Osteoblast (primary cell): ENCODE results near the gene ZNF710. TPM values are rescaled to one million over a fixed set of nuclear protein-coding genes. Genes with fewer than 3 reads are reported as not detected.

ENCODE experiments used
- DNase-seq: peaks from one replicate; pipeline ENCODE4 v3.0.0; 2011; ENCODE audit warnings: low spot score, mixed read lengths; ENCODE audit not compliant: insufficient read length; ENCODE audit errors: missing footprints
- H2AFZ ChIP-seq: 2 replicates; pipeline ENCODE4 v1.6.0; 2011; ENCODE audit warnings: mild to moderate bottlenecking, low read length
- H3K27ac ChIP-seq: 2 replicates; pipeline ENCODE4 v1.5.1; 2011; ENCODE audit warnings: mild to moderate bottlenecking, low read depth, low read length, moderate library complexity
- H3K27me3 ChIP-seq: 2 replicates; pipeline ENCODE4 v1.6.0; 2012; ENCODE audit warnings: mild to moderate bottlenecking, control low read depth, inconsistent platforms, low read length, moderate library complexity; ENCODE audit not compliant: insufficient read depth
- H3K36me3 ChIP-seq: 2 replicates; pipeline ENCODE4 v1.5.1; 2011; ENCODE audit warnings: mild to moderate bottlenecking, low read length, control low read depth, moderate library complexity; ENCODE audit not compliant: insufficient read depth
- H3K4me1 ChIP-seq: 2 replicates; pipeline ENCODE4 v1.5.1; 2011; ENCODE audit warnings: mild to moderate bottlenecking, low read length, control low read depth, moderate library complexity; ENCODE audit not compliant: insufficient read depth
- H3K4me2 ChIP-seq: 2 replicates; pipeline ENCODE4 v1.6.0; 2011; ENCODE audit warnings: mild to moderate bottlenecking, low read length; ENCODE audit not compliant: insufficient read depth
- H3K4me3 ChIP-seq: fragments of 200-600 bp; sonication (generic); 3 replicates; pipeline ENCODE4 v1.5.1; 2012; ENCODE audit warnings: mild to moderate bottlenecking, low read length, inconsistent platforms; ENCODE audit not compliant: insufficient read depth
- H3K79me2 ChIP-seq: 2 replicates; pipeline ENCODE4 v1.6.0; 2012; ENCODE audit warnings: mild to moderate bottlenecking, low read length, control low read depth, inconsistent platforms; ENCODE audit not compliant: insufficient read depth
- H3K9me3 ChIP-seq: 2 replicates; pipeline ENCODE4 v1.5.1; 2011; ENCODE audit warnings: low read depth, low read length, control low read depth
- H4K20me1 ChIP-seq: 2 replicates; pipeline ENCODE4 v1.6.0; 2012; ENCODE audit warnings: mild to moderate bottlenecking, low read length, control low read depth; ENCODE audit not compliant: insufficient read depth
- small RNA-seq: library from RNA; depleted of rRNA; stranded (forward); fragments of <200 nt; gene quantifications from one replicate; pipeline ENCODE3, GENCODE V24; 2012
- total RNA-seq: library from RNA; depleted of rRNA; stranded (reverse); fragments of >200 nt; gene quantifications from 2 replicates; pipeline ENCODE4 v1.2.3, GENCODE V29; 2012
- TF ChIP-seq, protein P1 (sequence below): IDR thresholded peaks from 2 replicates; pipeline ENCODE4 v1.5.1; 2011; ENCODE audit warnings: mild to moderate bottlenecking, low read depth, low read length, moderate library complexity; ENCODE audit errors: extremely low read depth

ZNF710 gene
- total RNA-seq, 1 donor = 10.9 TPM

DNA sequence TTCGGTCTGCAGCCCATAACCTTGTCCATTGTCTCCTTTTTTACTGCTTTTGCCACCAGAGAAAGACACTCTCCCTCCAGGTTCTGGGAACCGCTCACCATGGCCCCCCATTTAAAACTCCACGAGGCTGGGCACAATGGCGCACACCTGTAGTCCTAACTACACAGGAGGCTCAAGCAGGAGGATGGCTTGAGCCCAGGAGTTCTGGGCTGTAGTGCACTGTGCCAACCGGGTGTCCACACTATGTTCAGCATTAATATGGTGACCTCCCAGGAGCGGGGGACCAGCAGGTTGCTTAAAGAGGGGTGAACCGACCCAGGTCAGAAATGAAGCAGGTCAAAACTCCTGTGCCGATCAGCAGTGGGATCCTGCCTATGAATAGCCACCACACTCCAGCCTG is 129.2 kb downstream of the ZNF710 start:
- TF ChIP-seq, protein P1, sequence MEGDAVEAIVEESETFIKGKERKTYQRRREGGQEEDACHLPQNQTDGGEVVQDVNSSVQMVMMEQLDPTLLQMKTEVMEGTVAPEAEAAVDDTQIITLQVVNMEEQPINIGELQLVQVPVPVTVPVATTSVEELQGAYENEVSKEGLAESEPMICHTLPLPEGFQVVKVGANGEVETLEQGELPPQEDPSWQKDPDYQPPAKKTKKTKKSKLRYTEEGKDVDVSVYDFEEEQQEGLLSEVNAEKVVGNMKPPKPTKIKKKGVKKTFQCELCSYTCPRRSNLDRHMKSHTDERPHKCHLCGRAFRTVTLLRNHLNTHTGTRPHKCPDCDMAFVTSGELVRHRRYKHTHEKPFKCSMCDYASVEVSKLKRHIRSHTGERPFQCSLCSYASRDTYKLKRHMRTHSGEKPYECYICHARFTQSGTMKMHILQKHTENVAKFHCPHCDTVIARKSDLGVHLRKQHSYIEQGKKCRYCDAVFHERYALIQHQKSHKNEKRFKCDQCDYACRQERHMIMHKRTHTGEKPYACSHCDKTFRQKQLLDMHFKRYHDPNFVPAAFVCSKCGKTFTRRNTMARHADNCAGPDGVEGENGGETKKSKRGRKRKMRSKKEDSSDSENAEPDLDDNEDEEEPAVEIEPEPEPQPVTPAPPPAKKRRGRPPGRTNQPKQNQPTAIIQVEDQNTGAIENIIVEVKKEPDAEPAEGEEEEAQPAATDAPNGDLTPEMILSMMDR = no peak
- no peak for DNase-seq
- H3K27me3 ChIP-seq = peaks cover 10% of the 10 kb centered on the region
- H3K4me3 ChIP-seq = no peak overlapping the region
- H3K9me3 ChIP-seq = no peaks in the 10 kb centered on the region
- H2AFZ ChIP-seq = no peak overlapping the region
- H3K27ac ChIP-seq = no peak overlapping the region
- H3K79me2 ChIP-seq = no peaks in the 10 kb centered on the region
- H3K36me3 ChIP-seq = no peaks in the 10 kb centered on the region
- no peaks in the 10 kb centered on the region for H4K20me1 ChIP-seq
- no peak overlapping the region for H3K4me2 ChIP-seq
- H3K4me1 ChIP-seq = peaks cover 6% of the 10 kb centered on the region

Small RNA genes within 50 kb of the gene (small RNA-seq; reads per million reads assigned to genes)
- gene MIR3174 (2.4 reads per million, percentile 71 among the genes with 10 or more reads in this experiment), gene RF00066 (not detected)

Other genes starting within 250 kb of the ZNF710 start
- gene MESP2, start 225.0 kb upstream of the ZNF710 start, total RNA-seq = 0.72 and 1.5 TPM in 2 replicates
- gene ANPEP, start 186.5 kb upstream of the ZNF710 start, total RNA-seq = 87.9 and 98.7 TPM in 2 replicates
- 54.8 and 63.7 TPM in 2 replicates for gene AP3S2, start 107.3 kb upstream of the ZNF710 start, total RNA-seq
- gene ARPIN, start 88.4 kb upstream of the ZNF710 start, total RNA-seq = 14.1 and 17.7 TPM in 2 replicates
- gene IDH2, start 101.1 kb downstream of the ZNF710 start, total RNA-seq = 51.0 and 61.6 TPM in 2 replicates
- 8.7 and 15.9 TPM in 2 replicates for gene SEMA4B, start 200.0 kb downstream of the ZNF710 start, total RNA-seq
- gene CIB1, start 232.6 kb downstream of the ZNF710 start, total RNA-seq = 21.4 and 23.0 TPM in 2 replicates
- 8.0 and 9.7 TPM in 2 replicates for gene GDPGP1, start 232.9 kb downstream of the ZNF710 start, total RNA-seq
- under 0.01 TPM in 2 replicates for gene TTLL13, start 248.2 kb downstream of the ZNF710 start, total RNA-seq